ENCODE results near the gene MMP24OS. TPM values are rescaled to one million over a fixed set of nuclear protein-coding genes. Genes with fewer than 3 reads are reported as not detected.

Gene MMP24OS
- total RNA-seq, 1 donor from 2014 or later: 4.2 TPM

DNA sequence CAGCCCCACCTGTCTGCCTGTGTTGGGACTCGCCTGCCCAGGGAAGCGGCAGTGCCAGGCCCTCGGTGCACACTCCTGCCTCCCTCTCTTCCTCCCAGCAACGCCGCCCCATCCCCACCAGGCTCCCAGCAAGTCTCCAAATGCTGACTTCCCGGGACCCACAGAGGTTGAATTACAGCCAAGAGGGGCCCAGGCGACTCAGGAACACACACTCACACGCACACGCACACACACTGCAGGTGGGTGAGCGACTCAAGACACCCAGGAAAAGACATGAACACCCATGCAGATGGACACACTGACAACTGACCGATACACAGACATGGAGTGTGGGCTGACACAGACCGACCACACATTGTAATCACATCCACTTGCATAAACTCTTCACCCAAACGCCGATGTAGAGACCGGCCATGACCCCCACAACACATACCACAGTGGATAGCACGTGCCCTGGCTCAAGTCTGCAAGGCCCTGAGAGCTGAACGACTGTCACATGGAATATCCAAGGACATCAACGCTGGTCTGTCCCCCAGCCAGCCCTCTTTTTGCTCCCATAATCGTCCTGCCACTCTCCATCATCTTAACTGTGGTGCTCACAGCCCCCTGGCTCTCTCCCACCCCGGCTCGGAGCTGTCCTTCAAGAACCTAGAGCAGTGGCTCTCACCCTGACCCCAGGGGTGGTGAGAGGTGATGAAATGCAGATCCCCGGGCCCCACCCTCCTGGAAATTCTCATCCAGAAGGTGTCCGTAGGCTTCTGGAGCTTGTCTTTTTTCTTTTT, 14.8 kb upstream of the MMP24OS start:
- H3K9ac ChIP-seq (ENCODE audit: low read depth in 1 of 3, low read length in 3 of 3): no peak overlapping the region
- no peaks in the 10 kb centered on the region for H3K9me3 ChIP-seq (ENCODE audit: control insufficient read depth in 3 of 3, low read length in 3 of 3)
- H3K36me3 ChIP-seq (ENCODE audit: control insufficient read depth in 3 of 3, insufficient read depth in 3 of 3, low read length in 3 of 3): no peaks in the 10 kb centered on the region
- H3K4me3 ChIP-seq (ENCODE audit: low read length in 3 of 3): no peak overlapping the region
- no peak overlapping the region for H3K27ac ChIP-seq (ENCODE audit: low read depth, low read length)
- no peaks in the 10 kb centered on the region for H3K4me1 ChIP-seq (ENCODE audit: control insufficient read depth in 3 of 3, insufficient read depth in 3 of 3, low read length in 3 of 3)
- H3K27me3 ChIP-seq (ENCODE audit: control insufficient read depth in 3 of 3, insufficient read depth in 3 of 3, low read length in 3 of 3): peaks cover 37 to 56% (median 55%) of the 10 kb centered on the region in 3 donors

DNA sequence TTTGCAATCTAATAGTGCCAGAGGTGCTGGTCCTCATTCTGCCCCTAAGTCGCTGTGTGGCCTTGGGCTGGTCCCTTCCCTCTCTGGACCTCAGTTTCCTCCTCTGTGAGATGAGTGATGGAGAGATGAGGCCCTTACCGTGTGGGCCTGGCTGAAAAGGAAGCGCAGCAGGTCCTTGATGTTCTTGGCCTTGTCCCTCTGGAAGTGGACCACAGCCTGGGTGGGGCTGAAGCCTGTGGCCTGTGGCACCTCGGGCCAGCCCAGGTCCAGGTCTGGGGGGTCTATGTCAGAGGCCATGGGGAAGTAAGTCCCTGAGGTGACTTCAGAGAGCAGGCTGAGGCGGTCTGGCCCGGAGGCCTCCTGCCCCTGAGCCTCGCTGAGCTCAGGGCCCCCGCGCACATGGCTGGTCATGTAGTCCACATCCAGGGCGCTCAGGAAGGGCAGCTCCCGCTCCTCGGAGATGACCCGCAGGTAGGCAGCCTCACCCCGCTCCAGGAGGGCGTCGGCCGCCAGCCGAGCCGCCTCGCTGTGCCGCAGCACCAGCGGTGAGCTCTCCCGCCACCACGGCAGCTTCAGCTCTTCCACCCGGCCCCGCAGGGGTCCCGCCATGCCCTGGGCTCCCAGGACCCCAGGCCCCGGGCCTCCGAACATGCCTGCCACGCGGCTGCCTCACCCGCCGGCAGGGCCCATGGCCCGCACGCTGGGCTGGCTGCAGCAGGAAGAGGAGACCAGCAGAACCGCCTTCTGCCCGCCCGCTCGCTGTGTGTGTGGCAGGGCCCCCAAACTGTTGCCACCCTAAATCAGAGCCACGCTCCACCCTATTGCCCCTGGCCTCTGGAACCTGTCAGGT, 14.0 kb upstream of the MMP24OS start, which contains the start of gene FAM83C:
FAM83C (minus strand) TSS at position 772 of the 850 bp plus-strand sequence; CDS start at position 651, 121 bp downstream.
- no peaks in the 10 kb centered on the region for H3K9me3 ChIP-seq (ENCODE audit: control insufficient read depth in 3 of 3, low read length in 3 of 3)

DNA sequence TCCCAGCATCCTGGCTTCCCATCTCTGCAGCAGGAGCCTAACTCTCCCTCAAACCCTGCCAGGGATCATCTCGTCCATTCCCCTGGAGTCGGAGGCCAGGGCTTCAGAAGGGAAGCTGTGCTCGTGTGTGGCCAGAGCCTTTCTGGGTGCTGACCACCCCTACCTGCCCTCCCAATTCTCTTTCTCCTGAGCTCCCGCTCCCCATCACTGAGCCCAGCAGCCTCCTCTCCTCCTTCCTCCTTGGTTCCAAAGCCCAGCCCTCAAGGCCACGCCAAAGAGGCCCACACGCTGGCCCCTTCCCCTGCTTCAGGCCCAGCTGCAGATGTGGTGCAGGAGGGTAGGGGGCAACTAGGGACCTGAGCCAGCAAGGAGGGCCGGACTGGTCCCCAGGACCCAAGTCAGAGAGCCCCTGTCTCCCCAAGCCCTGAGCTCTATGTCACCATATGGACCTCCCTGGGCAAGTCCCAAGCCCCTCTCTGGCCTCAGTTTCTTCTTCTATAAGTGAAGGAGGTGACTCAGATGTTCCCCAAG, 13.0 kb upstream of the MMP24OS start:
- H3K36me3 ChIP-seq (ENCODE audit: control insufficient read depth in 3 of 3, insufficient read depth in 3 of 3, low read length in 3 of 3): no peaks in the 10 kb centered on the region
- H3K4me1 ChIP-seq (ENCODE audit: control insufficient read depth in 3 of 3, insufficient read depth in 3 of 3, low read length in 3 of 3): no peaks in the 10 kb centered on the region
- H3K9me3 ChIP-seq (ENCODE audit: control insufficient read depth in 3 of 3, low read length in 3 of 3): no peaks in the 10 kb centered on the region
- H3K4me3 ChIP-seq (ENCODE audit: low read length in 3 of 3): no peak overlapping the region
- no peak overlapping the region for H3K27ac ChIP-seq (ENCODE audit: low read depth, low read length)
- H3K9ac ChIP-seq (ENCODE audit: low read depth in 1 of 3, low read length in 3 of 3): no peak overlapping the region
- H3K27me3 ChIP-seq (ENCODE audit: control insufficient read depth in 3 of 3, insufficient read depth in 3 of 3, low read length in 3 of 3): peaks cover 29 to 41% (median 39%) of the 10 kb centered on the region in 3 donors

More for the DNA sequence above, 14.0 kb upstream of the MMP24OS start, which contains the start of gene FAM83C:
- no peaks in the 10 kb centered on the region for H3K4me1 ChIP-seq (ENCODE audit: control insufficient read depth in 3 of 3, insufficient read depth in 3 of 3, low read length in 3 of 3)
- no peak within 1 kb of the TSS for H3K4me3 ChIP-seq (ENCODE audit: low read length in 3 of 3)
- no peaks in the 10 kb centered on the region for H3K36me3 ChIP-seq (ENCODE audit: control insufficient read depth in 3 of 3, insufficient read depth in 3 of 3, low read length in 3 of 3)
- H3K27me3 ChIP-seq (ENCODE audit: control insufficient read depth in 3 of 3, insufficient read depth in 3 of 3, low read length in 3 of 3): peaks cover 38 to 51% (median 48%) of the 10 kb centered on the region in 3 donors
- no peak within 1 kb of the TSS for H3K9ac ChIP-seq (ENCODE audit: low read depth in 1 of 3, low read length in 3 of 3)
- no peak within 1 kb of the TSS for H3K27ac ChIP-seq (ENCODE audit: low read depth, low read length)

DNA sequence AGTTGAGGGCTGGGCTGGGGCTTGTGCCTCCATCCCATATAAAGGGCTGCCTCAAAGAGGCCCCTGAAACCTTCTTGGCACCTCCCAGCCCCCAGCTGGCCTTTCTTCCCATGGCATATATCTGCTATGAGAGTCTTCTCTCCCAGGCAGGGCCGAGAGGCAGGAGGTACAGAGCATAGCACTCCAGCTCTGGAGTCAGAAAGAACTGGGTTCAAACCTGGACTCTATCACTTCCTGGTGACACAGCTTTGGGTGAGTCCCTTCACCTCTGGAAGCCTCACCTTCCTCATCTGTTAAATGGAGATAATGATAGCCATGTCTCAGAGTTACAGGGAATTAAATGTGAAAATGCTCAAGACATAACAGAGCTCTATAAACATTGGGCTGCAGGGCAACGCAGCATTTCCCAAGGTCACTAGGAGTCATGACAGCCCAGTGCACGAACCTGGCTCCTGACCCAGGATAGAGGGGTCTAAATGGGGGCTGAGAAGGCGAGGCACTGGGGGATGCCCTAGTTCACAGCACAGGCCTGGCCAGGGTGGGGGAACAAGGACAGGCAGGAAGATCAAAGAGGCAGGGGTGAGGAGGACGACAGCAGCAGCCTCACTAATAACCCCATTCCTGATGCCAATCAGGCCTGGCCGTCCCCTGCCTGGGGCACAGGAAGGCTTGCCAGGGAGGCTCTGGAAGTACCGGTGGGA, 12.4 kb upstream of the MMP24OS start:
- Histone ChIP-seq H3K27ac (ENCODE audit: low read depth, low read length) (no peak overlapping the region), H3K36me3 (ENCODE audit: control insufficient read depth in 3 of 3, insufficient read depth in 3 of 3, low read length in 3 of 3) (no peaks in the 10 kb centered on the region), H3K9ac (ENCODE audit: low read depth in 1 of 3, low read length in 3 of 3) (no peak overlapping the region), H3K9me3 (ENCODE audit: control insufficient read depth in 3 of 3, low read length in 3 of 3) (no peaks in the 10 kb centered on the region), H3K4me1 (ENCODE audit: control insufficient read depth in 3 of 3, insufficient read depth in 3 of 3, low read length in 3 of 3) (peaks cover under 1% of the 10 kb centered on the region in 3 donors), H3K27me3 (ENCODE audit: control insufficient read depth in 3 of 3, insufficient read depth in 3 of 3, low read length in 3 of 3) (peaks cover 23 to 35% (median 33%) of the 10 kb centered on the region in 3 donors), H3K4me3 (ENCODE audit: low read length in 3 of 3) (no peak overlapping the region)

DNA sequence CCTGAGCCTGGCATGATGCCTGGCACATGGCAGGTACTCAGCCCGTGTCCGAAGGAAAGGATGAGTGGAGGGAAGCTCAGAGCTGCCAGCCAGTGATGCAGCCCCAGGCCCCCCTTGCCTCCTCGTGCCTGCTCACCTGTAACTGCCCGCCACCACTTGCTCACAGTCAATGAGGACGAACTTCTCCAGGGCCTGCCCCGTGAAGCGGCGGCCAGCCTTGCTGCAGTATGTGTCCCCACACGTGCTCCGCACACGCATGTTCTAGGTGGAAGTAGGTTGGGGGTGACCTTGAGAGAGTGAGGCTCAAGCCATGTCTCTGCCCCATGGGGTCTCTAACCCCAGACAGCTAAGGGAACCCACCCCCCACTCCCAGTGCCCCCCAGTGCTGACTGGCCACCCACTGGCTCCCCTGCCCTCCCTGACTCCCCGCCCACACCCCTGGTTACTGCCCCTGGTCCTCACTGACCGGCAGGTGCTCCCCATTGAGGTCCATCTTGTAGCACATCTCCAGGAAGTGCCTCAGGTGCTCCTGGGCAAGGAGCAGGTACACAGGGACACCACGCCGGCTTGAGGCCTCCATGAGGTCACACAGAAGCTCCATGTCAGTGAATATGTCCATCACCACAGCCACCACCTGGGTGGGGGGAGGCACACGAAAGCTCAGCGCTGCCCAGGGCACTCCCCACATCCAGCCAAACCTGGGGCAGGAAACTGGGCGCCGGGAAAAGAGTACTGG, 10.6 kb upstream of the MMP24OS start:
- no peaks in the 10 kb centered on the region for H3K9me3 ChIP-seq (ENCODE audit: control insufficient read depth in 3 of 3, low read length in 3 of 3)
- no peak overlapping the region for H3K9ac ChIP-seq (ENCODE audit: low read depth in 1 of 3, low read length in 3 of 3)
- peaks cover 11 to 14% (median 11%) of the 10 kb centered on the region in 3 donors for H3K4me1 ChIP-seq (ENCODE audit: control insufficient read depth in 3 of 3, insufficient read depth in 3 of 3, low read length in 3 of 3)
- peaks cover 11 to 25% (median 18%) of the 10 kb centered on the region in 3 donors for H3K27me3 ChIP-seq (ENCODE audit: control insufficient read depth in 3 of 3, insufficient read depth in 3 of 3, low read length in 3 of 3)
- H3K4me3 ChIP-seq (ENCODE audit: low read length in 3 of 3): no peak overlapping the region
- no peak overlapping the region for H3K27ac ChIP-seq (ENCODE audit: low read depth, low read length)
- H3K36me3 ChIP-seq (ENCODE audit: control insufficient read depth in 3 of 3, insufficient read depth in 3 of 3, low read length in 3 of 3): no peaks in the 10 kb centered on the region

DNA sequence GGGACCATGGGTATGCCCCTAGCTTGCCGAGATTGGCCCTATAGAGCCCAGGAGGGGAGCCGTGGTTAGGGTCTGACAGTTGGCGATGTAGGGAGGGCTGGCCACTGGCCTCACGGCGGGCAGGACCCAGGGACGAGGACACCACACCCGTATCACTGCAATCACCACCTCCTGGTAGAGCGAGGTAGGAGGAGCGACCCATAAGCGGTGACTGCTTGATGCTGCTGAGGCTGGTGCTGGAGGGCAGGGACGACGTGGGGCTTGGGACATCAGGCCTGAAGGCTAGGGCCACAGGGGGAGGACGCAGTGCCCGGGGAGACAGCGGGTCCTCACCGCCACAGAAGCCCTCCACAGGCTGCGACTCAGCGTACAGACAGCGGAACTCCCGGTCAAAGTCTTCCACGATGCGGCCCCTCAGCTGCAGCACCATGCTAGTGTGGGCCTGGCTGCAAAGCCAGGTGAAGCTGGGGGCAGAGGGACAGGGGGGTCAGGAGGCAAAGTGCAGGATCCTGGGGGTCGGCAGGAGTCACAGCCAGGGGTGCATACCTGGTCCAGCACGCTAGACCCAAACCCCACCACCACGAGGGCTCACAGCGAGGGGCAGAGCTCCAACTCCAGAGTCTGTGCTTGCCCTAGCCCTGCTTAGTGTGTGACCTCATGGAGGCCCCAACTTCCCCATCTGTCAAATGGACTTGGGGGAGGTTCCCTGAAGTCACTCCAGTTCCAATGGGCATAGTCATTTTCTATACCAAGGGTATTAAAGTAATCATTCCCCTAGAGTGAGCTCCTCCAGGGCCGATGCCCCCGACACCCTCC, 9.8 kb upstream of the MMP24OS start:
- Histone ChIP-seq H3K36me3 (ENCODE audit: control insufficient read depth in 3 of 3, insufficient read depth in 3 of 3, low read length in 3 of 3) (no peaks in the 10 kb centered on the region), H3K27ac (ENCODE audit: low read depth, low read length) (no peak overlapping the region), H3K9ac (ENCODE audit: low read depth in 1 of 3, low read length in 3 of 3) (no peak overlapping the region), H3K4me3 (ENCODE audit: low read length in 3 of 3) (no peak overlapping the region), H3K9me3 (ENCODE audit: control insufficient read depth in 3 of 3, low read length in 3 of 3) (no peaks in the 10 kb centered on the region), H3K27me3 (ENCODE audit: control insufficient read depth in 3 of 3, insufficient read depth in 3 of 3, low read length in 3 of 3) (peaks cover 6 to 18% (median 11%) of the 10 kb centered on the region in 3 donors), H3K4me1 (ENCODE audit: control insufficient read depth in 3 of 3, insufficient read depth in 3 of 3, low read length in 3 of 3) (peaks cover 15 to 18% (median 15%) of the 10 kb centered on the region in 3 donors)

DNA sequence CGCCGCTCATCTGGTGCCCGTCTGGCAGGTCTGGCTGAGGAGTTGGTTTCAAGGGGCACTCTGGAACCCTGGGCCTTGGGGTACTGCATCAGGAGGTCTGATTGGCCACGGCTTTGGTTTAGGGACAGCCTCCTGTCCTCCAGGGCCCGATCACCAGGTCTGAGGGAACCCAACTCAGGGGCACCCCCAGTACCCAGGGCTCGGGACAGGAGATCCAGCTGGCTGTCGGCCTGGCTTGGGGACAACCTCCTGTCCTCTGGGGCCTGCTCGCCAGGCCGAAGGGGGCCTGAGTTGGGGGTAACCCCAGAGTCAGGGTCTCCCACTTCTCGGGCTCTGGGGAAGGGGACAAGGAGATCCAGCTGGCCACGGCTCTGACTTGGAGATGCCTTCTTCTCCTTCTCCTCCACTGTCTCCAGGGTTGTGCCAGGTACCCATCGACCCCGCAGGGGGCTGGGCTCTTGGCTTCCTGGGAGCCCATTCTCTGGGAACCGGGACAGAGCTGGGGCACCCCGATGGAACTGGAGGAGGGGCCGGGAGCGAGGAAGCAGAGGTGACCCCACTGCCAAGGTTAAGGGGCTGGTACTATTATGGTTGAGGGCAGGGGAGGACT, 9.1 kb upstream of the MMP24OS start:
- Histone ChIP-seq H3K27me3 (ENCODE audit: control insufficient read depth in 3 of 3, insufficient read depth in 3 of 3, low read length in 3 of 3) (peaks cover 3 to 12% (median 8%) of the 10 kb centered on the region in 3 donors), H3K27ac (ENCODE audit: low read depth, low read length) (no peak overlapping the region), H3K36me3 (ENCODE audit: control insufficient read depth in 3 of 3, insufficient read depth in 3 of 3, low read length in 3 of 3) (no peaks in the 10 kb centered on the region), H3K4me1 (ENCODE audit: control insufficient read depth in 3 of 3, insufficient read depth in 3 of 3, low read length in 3 of 3) (peaks cover 15 to 18% (median 15%) of the 10 kb centered on the region in 3 donors), H3K9me3 (ENCODE audit: control insufficient read depth in 3 of 3, low read length in 3 of 3) (no peaks in the 10 kb centered on the region), H3K4me3 (ENCODE audit: low read length in 3 of 3) (no peak overlapping the region), H3K9ac (ENCODE audit: low read depth in 1 of 3, low read length in 3 of 3) (no peak overlapping the region)

DNA sequence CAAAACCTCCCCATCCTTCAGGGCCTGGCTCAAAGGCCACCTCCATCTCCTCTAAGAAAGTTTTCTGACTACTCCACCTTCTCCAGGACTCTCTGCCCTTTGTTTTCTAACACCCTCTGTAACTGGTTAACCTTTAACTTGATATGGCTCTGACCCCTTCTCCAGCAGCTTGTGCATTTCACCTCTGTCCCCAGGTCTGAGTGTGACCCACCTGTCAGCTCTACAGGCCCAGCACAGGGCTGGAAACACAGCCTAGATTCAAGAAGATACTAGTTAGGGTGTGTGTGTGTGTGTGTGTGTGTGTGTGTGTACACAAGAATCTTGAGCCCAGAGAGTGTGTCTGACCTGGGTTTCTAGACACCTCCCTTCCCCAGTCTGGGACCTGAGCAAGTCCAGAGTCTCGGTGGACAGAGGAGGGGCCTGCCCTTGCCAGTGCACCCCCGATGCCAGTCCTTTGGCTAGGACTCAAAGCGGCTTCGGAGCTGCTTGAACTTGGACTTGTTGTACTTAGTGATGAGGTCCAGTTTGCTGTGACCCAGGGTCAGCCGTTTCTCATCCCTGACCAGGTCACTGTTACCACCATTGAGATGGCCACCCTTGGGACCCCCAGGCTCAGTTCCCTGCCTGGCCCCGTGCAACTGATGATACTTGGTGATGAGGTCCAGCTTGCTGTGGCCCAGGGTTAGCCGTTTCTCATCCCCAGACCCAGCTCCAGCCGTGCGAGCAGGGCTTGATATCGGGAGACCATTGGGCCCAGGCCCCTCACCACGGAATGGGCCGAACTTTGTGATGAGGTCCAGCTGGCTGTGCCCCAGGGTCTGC, 8.4 kb upstream of the MMP24OS start:
- H3K4me3 ChIP-seq (ENCODE audit: low read length in 3 of 3): no peak overlapping the region
- peaks cover 15 to 18% (median 18%) of the 10 kb centered on the region in 3 donors for H3K4me1 ChIP-seq (ENCODE audit: control insufficient read depth in 3 of 3, insufficient read depth in 3 of 3, low read length in 3 of 3)
- no peaks in the 10 kb centered on the region for H3K9me3 ChIP-seq (ENCODE audit: control insufficient read depth in 3 of 3, low read length in 3 of 3)
- H3K27ac ChIP-seq (ENCODE audit: low read depth, low read length): no peak overlapping the region
- no peak overlapping the region for H3K9ac ChIP-seq (ENCODE audit: low read depth in 1 of 3, low read length in 3 of 3)
- peaks cover 0 to 2% (median 0%) of the 10 kb centered on the region in 3 donors for H3K36me3 ChIP-seq (ENCODE audit: control insufficient read depth in 3 of 3, insufficient read depth in 3 of 3, low read length in 3 of 3)
- H3K27me3 ChIP-seq (ENCODE audit: control insufficient read depth in 3 of 3, insufficient read depth in 3 of 3, low read length in 3 of 3): peaks cover 3 to 8% (median 7%) of the 10 kb centered on the region in 3 donors

Measured in skeletal muscle tissue (tissue), 4 donors.